Fibroblast of skin of left quadriceps (primary cell): ENCODE data around the gene ZNF445.
"Not testable (repeated sequence)": the region's sequence is repeated elsewhere in the genome, so short reads cannot be mapped to it uniquely, and the experiment has no call there.

ENCODE experiments used
- DNase-seq, 2 experiments: peaks; one replicate each; pipeline ENCODE4 v3.0.0-alpha.2; 2013; ENCODE audit warnings: low read depth in 2 of 2

The ZNF445 gene

GRCh38 chr3:44398853-44399252, 78.6 kb downstream of the ZNF445 start:
- no peak for DNase-seq

- not testable (repeated sequence) for DNase-seq
These were observed 79.2 kb downstream of the ZNF445 start for GRCh38 chr3:44398271-44398670.

GRCh38 chr3:44396200-44397171, 81.0 kb downstream of the ZNF445 start:
- no peak for DNase-seq

- no peak for DNase-seq
These were observed 81.8 kb downstream of the ZNF445 start for GRCh38 chr3:44395714-44396113.

- no peak for DNase-seq
These were observed 85.0 kb downstream of the ZNF445 start for GRCh38 chr3:44392489-44392888.

GRCh38 chr3:44387404-44387803, 90.1 kb downstream of the ZNF445 start:
- DNase-seq: no peak
